Superior temporal gyrus (tissue), 1 donor: Measurements from ENCODE around the gene CACNA1C.
A peak's percentile ranks its signal among the peaks of the same experiment; 100 is the strongest.
"Not testable (repeated sequence)": the region's sequence is repeated elsewhere in the genome, so short reads cannot be mapped to it uniquely, and the experiment has no call there.

Experiments used
- DNase-seq: peaks from one replicate; pipeline ENCODE4 v3.0.0-alpha.2; 2016; ENCODE audit errors: extremely low spot score

The CACNA1C gene

DNA sequence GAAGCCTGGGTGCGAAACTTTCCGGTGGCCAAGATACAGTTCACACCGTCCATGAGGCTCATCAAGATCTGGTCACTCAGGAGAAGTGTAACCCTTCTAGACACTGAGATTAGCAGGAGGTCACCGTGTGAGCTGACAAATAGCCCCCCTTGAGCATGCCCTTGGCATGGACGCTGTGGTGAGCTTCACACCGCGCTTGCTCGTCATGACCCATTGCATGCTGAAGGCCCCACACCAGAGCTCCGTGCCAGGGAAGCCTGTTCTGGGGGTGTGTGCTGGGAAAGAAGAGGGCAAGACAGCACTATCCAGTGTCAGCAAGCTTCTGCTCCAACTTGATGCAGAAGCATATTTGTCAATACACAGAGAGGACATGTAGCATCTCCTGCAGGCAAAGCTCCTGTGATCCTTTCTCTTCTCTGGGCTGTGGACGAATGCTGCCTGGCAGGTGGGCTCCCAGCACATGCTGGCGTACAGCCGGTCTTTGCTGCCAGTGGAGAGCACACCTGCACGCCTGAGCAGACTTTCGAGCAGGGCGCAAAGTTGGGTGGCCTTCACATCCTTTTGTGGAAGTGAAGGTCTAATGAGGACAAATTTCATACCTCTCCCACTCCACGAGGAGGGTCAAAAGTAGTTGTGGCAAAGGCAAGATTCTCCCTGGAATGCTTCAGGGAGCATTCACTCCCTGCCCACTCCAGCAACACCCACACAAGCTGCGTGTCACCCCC lies 615.1 kb downstream of the CACNA1C start:
- DNase-seq, result no peak

DNA sequence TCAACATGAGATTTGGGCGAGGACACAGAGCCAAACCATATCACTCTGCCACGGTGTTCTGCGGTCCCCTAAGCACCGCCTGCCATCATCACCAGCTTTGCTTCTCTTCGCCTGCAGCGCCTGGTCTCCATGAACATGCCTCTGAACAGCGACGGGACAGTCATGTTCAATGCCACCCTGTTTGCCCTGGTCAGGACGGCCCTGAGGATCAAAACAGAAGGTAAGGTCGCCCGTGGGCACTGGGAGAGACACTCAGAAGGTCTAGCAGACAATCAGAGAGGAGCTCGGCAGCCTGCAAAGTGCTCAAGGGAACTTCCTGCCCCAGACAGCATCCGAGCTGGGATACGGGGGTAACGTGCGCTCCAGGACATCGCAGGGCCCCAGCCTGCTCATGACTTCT lies 616.0 kb downstream of the CACNA1C start:
- DNase-seq, result no peak

DNA sequence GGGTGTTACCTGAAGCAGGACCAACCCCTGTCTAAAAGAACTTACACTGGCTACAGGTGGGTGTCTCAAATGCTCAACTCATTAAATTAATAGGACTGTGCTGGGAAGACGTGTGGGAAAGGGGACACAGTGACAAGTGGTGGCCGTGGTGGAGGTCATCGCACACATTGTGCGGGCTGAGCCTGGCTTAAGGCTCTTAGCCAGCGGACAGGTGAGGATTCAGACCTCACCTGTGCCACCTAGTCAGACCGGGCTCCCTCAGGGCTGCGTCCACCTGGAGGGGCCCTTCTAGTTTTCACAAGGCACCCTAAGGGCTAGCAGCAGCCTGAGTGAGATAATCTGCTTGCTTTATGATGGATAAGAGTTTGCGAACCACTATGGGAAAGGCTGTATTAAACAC lies 616.8 kb downstream of the CACNA1C start:
- DNase-seq, result no peak

DNA sequence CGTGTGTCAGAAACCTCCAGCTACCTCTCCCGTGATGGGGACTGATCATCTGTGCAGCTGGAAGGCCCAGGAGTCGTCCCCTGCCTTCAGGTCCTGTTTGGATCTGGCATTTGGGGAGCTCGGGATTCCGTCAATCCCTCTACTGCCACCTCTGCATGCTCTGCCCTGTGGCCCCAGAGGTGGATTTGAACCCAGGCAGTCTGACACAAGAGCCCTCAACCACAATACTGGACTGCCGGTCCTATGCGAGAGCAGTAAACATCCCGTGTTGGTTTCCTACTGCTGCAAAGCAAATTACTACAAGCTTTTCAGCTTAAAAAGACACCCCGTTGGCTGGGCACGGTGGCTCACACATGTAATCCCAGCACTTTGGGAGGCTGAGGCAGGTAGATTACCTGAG lies 620.1 kb downstream of the CACNA1C start:
- DNase-seq, result no peak

DNA sequence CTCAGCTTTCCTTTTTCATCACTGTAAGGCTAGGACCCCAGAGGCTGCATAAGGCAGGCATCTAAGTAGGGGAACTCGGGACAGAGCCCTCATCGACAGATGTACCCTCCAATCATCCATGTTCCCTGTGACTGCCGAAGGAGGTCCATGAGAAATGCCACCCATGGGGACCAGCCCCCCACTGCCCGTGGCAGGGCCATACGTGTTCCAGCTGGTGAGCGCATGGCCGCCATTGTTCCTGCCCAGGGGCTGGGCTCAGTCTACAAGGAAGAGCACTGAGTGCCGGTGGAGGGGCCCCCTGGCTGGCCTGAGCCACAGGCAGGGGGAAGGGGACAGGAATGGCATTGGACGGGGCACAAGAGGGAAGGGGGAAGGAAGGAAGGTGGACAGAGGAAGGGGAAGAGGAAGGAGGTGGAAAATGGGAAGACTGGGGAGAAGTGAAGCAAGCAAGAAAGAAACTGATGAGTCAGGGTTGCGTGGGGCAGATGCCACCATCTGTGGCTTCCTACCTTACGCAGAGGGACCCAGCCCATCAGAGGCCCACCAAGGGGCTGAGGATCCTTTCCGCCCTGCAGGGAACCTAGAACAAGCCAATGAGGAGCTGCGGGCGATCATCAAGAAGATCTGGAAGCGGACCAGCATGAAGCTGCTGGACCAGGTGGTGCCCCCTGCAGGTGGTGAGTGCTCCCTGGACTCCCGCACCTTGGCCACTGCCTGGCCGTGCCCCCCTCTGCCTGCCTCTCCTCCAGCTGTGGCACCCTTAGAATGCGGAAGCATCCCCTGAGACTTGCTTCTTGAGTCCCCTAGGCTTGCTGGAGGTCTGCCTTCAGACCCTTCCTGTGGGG lies 621.4 kb downstream of the CACNA1C start:
- DNase-seq, result no peak

DNA sequence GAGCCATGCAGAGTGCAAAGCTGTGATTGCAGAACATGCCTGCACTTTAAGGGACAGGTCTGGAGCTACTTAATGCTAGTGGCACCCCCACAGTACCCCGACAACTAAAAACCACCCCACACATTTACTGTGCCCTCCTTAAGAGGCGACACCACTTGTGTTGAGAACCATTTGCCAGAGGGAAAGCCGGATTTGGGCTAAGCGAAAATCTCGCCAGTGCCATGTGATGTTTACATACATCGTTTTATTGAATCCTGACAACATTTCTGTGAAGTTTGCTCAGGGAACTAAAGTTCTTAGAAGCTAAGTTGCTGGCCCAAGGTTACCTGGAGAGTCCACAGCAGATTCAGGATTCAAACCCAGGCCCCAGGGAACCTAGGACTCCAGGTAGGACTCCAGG lies 623.0 kb downstream of the CACNA1C start:
- no peak for DNase-seq

DNA sequence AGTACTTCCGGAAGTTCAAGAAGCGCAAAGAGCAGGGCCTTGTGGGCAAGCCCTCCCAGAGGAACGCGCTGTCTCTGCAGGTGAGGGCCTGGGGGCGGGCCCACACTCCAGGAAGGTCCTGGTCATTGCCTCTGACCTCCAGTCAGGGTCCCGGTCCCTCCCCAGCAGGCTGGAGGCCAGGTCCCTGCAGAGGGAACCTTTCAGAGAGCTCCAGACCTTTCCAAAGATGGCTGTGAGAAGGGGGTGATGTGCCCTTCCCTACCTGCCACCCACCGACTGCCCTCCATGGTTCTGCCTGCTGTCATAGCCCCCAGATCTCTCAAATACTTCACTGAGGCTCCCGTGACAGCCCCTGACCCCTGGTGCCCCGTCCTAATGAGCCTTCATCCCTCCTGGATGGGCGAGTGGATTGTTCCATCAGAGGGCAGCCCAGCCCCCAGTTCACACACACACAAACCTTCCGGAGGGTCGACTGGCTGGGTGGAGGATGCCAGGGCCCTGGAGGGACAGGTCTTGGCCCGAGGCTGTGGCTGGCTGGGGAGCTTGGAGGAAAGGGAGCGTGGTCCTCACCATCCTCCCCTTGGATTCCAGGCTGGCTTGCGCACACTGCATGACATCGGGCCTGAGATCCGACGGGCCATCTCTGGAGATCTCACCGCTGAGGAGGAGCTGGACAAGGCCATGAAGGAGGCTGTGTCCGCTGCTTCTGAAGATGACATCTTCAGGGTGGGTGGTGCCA lies 624.5 kb downstream of the CACNA1C start:
- DNase-seq, result no peak

DNA sequence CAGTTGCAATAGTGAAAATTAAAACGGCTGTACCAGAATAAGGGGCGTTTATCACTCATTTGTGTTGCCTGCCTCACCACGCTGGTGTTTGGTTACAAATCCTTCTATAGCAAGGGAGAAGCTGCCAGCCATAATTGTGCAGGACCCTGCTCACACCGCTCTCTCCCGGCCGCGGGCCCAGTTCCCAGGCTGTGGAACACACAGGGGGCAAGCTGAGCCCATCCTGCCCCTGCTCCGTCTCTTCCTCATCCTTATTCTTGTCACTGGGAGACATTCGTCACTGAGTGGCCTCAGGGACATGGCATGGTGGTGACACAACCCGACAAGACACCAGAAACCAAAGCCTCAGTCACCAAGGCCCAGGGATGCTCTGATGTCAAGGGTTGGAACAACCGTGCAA lies 625.6 kb downstream of the CACNA1C start:
- DNase-seq, result no peak

DNA sequence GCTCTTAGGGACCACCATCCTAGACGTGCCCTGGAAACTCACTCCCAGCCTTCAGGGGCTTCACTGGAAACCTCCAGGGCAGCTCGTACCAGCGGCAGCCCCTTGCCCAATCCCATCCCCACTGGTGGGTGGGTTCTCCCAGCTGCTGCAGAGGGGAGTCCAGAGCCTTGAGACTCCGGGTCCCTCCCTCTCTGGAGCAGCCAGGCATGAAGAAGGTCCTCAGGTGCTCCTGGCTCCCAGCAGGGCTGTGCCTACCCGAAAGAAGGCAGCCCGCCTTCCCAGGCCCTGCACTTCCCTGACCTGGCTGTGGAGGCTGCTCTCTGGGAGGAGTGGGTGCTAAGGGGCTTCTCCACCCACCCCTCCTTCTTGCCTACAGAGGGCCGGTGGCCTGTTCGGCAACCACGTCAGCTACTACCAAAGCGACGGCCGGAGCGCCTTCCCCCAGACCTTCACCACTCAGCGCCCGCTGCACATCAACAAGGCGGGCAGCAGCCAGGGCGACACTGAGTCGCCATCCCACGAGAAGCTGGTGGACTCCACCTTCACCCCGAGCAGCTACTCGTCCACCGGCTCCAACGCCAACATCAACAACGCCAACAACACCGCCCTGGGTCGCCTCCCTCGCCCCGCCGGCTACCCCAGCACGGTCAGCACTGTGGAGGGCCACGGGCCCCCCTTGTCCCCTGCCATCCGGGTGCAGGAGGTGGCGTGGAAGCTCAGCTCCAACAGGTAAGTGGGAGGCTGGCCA lies 626.5 kb downstream of the CACNA1C start:
- no peak for DNase-seq

DNA sequence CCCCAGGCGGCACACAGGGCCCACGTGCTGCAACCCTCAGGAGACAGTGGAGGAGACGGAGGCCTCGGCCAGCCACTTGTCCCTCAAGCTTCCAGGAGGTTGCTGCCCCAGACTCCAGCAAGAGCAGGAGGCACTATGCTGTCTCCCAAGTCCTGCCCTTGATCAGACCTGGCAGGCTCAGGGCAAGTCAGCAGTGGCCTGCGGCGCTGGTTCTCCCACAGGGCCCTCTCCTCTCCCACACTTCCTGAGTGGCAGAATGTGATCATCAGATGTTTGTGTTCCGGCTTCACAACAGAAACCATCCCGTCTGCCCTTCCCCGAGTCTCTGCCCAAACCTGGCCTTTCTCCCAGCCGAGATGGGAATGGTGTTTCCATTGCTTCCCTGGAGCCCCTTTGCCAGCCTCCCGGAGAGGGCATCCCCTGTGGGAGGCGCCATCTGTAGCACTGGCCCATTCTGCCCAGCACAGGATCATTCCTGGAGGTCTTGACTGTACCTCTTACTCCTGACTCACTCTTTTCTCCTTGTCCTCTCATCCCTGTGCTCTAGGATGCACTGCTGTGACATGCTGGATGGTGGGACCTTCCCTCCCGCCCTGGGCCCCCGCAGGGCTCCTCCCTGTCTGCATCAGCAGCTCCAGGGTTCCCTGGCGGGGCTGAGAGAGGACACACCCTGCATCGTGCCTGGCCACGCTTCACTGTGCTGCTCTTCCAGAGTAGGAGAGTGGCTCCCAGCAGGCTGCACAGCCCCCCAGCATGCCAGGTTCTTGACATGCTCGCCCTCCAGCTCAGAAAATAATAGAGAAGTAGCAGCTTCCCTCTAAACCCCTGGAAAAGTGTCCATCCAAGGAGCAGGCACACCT lies 627.3 kb downstream of the CACNA1C start:
- no peak for DNase-seq

DNA sequence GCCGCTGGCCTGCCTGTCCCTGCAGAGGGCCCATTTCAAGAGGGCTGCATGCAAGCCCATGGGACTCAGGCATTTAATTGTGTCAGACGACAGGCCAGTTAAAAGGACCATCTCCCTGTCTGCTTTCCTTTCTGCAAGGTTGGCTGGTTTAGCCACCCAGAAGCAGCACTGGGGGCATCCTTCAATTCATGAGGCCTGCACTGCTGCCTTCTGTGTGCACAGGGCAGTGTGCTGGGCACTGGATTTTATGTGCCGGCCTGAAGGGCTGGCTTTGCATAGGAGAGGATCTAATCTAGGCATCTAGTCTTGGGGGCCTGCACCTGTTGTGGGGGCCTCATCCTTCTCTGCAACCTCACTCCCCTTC lies 627.9 kb downstream of the CACNA1C start:
- no peak for DNase-seq

DNA sequence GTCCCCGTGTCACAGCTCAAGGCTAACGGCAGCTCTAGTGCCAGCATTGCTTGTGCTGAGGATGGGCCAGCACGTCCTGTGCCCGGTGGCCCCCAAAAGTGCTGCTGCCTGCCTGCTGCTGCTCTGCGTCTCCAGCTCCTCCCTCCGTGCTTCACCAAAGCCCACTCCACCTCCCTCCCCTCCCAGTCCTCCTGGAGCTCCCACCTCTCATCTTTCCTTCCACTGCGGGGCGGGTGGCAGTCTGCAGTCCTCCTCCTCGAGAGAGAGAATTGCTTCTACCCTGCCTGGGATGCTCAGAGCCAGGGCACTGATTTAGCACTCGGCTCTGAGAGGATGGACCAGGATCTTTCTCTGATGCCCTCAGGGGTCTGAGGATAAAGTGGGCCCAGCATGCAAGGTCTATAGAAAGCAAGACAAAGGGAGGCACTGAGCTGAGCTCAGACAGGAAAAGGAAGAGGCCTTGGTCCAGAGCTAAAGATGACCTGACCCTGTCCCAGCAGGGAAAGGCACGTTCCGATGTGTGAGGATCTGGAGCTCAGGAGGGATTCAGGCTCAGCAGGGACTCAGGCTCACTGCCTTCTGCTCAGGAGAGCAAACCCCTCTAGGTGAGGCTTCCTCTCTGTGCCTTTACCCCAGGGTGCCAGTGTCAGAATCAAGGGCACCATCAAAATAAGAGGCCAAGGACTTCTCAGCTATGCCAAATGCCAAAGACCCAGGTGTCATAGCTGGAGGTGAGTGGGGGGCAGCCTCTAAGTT lies 628.8 kb downstream of the CACNA1C start:
- no peak for DNase-seq

DNA sequence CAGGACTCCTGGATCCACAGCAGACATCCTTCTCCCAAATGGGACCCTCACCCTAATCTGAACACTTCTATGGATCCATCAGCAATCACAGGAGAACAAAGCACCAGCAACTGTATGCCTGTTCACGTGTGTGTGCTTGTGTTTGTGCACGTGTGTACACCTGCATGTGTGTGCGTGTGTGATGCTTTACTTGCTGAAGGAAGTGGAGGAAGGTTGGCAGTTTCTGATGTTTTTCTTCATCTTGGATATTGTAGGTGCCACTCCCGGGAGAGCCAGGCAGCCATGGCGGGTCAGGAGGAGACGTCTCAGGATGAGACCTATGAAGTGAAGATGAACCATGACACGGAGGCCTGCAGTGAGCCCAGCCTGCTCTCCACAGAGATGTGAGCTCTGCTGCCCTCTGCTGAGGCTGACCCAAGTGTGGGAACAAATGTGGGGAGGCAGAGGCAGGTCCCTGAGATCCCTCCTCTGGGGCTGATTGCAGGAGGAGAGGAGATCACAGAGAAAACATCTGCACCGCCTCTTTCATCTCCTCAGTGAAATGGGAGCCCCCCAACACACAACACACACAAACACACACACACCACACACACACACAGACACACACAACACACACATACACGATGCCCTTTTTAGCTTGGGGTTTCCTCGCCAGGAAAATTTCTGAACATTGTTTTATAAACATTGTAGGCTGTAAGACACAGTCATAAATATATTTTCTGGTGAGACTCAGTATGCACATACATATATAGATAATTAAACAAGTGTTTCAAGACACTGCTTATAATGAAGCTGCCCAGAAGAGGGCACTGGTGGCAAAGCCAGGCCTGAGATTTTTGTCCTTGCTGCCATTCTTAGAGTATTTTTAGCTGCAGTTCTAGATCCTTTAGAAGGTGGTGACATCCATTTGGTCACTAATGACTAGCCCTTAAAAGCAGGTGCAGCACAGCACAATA lies 629.8 kb downstream of the CACNA1C start:
- peak; percentile 42 for DNase-seq

DNA sequence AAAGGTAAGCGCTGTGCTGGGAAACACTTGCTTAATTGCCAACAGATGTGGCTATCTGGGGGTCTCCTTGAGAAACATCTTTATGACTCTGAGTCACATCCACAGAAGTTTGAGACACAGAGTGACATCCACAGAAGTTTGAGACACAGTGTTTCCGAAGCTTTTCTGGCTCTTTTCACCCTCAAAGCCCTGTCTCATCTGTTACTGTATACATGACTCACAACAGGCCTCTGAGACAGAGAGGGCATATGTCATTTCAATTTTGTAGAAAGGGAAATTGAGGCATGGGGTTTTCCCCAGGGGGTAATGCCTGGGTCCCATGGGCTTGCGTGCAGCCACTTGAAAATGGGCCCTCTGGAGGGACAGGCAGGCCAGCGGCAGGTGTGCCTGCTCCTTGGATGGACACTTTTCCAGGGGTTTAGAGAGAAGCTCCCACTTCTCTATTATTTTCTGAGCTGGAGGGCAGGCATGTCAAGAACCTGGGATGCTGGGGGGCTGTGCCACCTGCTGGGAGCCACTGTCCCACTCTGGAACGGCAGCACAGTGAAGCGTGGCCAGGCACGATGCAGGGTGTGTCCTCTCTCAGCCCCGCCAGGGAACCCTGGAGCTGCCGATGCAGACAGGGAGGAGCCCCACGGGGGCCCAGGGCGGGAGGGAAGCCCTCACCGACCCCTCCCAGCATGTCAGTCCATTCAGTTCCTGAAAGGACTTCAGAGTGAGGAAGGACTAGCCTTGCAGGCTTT lies 630.7 kb downstream of the CACNA1C start:
- no peak for DNase-seq

DNA sequence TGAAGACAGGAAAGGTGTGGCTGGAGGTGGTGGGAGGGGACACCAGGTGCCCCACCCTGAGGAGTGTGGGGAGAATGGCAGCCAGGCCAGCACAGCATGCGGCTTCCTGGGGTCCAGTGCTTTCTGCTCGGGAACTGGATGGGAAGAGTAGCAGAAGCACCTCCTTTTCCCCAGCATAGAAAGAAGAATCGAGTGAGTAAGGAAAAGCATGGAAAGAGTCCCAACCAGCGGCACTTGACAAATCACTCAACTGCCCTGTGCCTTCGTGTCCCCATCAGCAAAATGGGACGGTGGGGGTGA lies 631.2 kb downstream of the CACNA1C start:
- not testable (repeated sequence) for DNase-seq

DNA sequence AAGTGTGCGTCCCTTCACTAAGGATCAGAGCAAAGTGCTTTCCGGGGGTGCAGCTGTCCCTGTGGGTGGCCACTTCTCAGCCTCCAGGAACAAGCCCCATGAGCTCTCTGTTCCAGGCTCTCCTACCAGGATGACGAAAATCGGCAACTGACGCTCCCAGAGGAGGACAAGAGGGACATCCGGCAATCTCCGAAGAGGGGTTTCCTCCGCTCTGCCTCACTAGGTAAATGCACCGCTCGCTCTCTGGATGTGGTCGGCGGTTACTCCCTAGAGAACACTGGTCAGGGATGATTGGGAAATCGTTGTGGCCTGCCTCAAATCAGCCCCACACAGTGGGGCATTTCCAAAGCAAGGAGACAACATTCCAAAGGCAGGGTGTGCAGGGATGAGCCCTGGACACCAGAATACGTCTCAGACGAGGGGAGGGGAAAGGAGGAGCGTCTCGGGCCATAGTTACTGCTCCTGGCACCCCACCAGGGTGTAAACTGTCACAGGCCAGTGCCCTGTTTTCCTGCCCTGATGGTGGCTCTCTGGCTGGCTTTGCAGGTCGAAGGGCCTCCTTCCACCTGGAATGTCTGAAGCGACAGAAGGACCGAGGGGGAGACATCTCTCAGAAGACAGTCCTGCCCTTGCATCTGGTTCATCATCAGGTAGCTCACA lies 633.0 kb downstream of the CACNA1C start:
- not testable (repeated sequence) for DNase-seq

DNA sequence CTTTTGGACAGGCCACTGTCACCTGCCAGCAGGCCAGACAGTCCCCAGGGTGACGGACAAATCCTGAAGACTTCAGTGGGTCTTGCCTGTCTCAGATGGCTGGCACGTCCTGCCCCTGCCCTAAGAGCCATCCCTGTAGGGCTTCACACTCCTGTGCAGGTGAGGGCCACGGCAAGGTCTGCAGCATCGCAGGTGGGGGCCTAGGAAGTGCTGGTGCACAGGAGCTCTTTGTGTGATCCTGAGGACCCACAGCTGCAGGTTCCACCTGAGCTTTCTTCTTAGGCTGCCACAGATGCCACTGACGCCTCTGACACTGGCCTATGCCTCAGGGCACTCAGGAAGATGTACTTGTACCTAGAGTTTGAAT lies 633.5 kb downstream of the CACNA1C start:
- no peak for DNase-seq

DNA sequence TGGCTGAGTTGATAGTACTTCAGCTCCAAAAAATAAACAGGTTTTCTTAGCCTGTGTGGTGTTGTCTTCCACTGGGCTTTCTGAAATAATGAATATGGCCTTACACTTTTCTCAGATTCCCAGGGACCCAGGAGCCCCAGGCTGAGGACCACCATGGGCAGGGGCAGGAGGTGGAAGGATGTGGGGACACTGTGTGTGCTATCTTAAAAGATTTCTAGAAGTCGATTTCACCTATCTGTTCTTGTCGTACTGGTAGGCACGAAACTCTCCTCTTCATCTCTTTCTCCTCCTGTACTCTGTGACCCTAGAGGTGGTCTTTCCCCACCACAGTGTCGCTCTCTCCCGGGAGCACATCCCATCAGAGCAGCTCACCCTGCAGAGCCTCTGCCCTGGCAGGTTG lies 634.3 kb downstream of the CACNA1C start:
- DNase-seq, result no peak
